GM06990 (cell line): Measurements from ENCODE around the gene AQP3.

Source experiments
- DNase-seq: peaks from one replicate; pipeline ENCODE4 v3.0.0-alpha.2; 2011; ENCODE audit not compliant: insufficient read length; ENCODE audit errors: extremely low read depth
- H3K27me3 ChIP-seq: replicated peaks from 2 replicates; pipeline ENCODE4 v1.6.0; 2011; ENCODE audit warnings: low read length; ENCODE audit not compliant: control insufficient read depth, insufficient read depth
- H3K36me3 ChIP-seq: 2 replicates; pipeline ENCODE4 v1.5.1; 2011; ENCODE audit warnings: low read length; ENCODE audit not compliant: control insufficient read depth, insufficient read depth
- H3K4me3 ChIP-seq: replicated peaks from 2 replicates; pipeline ENCODE4 v1.5.1; 2011; ENCODE audit warnings: low read depth, mild to moderate bottlenecking, control low read depth, low read length
- TF ChIP-seq, protein P1 (sequence below): IDR thresholded peaks from 2 replicates; pipeline ENCODE4 v1.5.1; 2011; ENCODE audit warnings: low read length, control low read depth, mild to moderate bottlenecking, inconsistent platforms; ENCODE audit not compliant: insufficient read depth, poor library complexity, severe bottlenecking

The AQP3 gene

DNA sequence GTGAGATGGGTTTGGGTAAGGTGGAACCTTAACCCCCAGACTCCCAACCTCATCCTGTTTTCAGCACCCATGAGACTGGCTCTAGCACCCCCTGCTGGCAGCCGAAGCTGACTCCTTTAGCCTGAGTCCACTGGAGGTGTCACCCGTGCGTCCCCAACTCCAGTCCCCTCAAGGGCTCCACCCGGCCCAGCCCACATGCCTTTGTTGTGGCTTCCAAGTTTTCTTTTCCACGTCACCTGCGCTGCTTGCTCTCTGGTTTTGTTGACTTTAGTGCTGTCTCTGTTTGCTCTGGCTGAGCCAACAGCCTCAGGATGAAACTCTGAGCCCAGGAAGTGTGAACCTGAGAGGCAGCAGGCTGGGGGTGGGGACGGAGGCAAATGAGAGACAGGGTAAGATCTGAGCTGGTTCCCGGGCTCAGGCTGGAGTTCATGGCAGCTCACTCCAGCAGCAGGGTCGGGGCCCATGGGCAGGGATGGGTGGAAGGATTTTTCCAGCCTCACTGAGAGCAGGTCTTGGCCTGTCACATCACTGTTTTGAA, 31.8 kb downstream of the AQP3 start:
- peak; percentile 36 for DNase-seq

DNA sequence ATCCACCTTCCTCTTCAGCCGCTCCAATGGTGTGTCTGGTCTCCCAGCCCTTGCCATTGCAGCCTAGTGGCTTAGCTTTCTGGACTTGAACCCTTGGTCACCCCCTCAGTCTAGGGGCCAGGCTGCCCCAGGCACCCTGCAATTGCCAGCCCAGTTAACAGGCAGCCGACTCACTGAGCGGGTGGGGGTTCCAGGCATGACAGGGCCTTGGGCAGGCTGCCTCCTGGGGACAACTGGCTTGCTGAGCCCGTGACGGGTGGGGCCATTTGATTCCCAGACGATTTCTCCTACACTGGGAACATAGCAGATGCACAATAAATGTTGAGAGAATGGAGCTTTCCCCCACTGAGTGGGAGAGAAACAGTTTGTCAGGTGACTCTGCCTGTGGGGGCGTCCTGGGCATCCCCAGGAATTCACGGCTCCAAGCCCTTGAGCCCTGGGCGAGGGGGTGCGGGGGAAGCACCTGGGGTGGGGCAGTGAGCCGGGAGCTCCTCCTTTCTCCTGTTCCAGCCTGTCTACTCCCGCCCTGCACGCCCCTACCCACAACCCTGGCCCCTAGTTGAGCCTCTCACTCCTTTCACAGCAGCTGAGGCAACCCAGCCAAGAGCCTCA, 32.4 kb downstream of the AQP3 start:
- peaks cover 2% of the 10 kb centered on the region; the same call in 1 of the 2 replicates for H3K27me3 ChIP-seq
- no peak for DNase-seq
- TF ChIP-seq, protein P1, sequence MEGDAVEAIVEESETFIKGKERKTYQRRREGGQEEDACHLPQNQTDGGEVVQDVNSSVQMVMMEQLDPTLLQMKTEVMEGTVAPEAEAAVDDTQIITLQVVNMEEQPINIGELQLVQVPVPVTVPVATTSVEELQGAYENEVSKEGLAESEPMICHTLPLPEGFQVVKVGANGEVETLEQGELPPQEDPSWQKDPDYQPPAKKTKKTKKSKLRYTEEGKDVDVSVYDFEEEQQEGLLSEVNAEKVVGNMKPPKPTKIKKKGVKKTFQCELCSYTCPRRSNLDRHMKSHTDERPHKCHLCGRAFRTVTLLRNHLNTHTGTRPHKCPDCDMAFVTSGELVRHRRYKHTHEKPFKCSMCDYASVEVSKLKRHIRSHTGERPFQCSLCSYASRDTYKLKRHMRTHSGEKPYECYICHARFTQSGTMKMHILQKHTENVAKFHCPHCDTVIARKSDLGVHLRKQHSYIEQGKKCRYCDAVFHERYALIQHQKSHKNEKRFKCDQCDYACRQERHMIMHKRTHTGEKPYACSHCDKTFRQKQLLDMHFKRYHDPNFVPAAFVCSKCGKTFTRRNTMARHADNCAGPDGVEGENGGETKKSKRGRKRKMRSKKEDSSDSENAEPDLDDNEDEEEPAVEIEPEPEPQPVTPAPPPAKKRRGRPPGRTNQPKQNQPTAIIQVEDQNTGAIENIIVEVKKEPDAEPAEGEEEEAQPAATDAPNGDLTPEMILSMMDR: no peak
- no peaks in the 10 kb centered on the region for H3K36me3 ChIP-seq
- no peak overlapping the region for H3K4me3 ChIP-seq

More for the DNA sequence above, 31.8 kb downstream of the AQP3 start:
- H3K27me3 ChIP-seq: peaks cover 2% of the 10 kb centered on the region; the same call in 1 of the 2 replicates
- H3K4me3 ChIP-seq: no peak overlapping the region
- H3K36me3 ChIP-seq: no peaks in the 10 kb centered on the region
- TF ChIP-seq, protein P1: peak; percentile 92

DNA sequence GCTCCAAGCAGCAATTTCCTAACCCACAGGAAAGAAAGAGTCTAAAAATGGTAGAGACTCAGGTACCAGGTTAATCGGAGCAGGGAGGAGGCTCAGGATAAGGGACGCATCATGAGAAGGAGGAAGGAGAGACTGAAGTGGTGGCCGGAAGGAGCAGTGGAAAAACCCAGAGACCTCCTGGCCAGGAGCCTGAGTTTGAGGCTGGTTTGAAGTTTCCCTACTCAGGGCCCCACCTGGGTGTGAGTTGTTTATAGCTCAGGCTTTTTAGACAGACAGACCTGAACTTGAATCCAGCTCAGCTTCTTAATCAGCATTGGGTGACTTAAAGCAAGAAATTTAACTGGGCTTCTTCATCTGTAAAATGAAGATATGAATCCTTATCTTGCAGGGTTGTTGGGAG, 33.1 kb downstream of the AQP3 start:
- H3K36me3 ChIP-seq: no peaks in the 10 kb centered on the region
- TF ChIP-seq, protein P1: no peak
- no peak for DNase-seq

DNA sequence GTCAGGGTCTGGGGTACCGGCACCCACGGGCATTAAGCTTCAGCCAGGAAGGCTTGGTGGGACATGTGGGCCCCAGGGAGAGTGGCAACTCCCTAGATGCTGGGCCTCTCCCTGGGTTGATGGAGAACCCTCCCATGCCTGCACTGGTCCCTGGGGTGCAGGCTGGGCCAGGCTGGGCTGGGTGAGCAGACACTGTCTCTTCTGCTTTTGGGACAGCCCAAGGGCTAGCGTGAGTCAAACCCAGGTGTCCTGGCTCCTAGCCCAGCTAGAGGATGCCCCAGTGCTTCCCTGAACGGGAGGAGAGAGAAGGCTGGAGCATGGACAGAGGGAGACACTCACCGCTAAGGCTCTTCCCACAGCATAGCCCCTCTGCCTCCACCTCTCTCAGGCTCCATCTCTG, 39.3 kb downstream of the AQP3 start:
- TF ChIP-seq, protein P1: no peak
- no peak for DNase-seq
- H3K36me3 ChIP-seq: no peaks in the 10 kb centered on the region
- H3K27me3 ChIP-seq: no peaks in the 10 kb centered on the region; the same call in 1 of the 2 replicates
- no peak overlapping the region for H3K4me3 ChIP-seq

More for the DNA sequence above, 33.1 kb downstream of the AQP3 start:
- no peak overlapping the region for H3K4me3 ChIP-seq
- H3K27me3 ChIP-seq: peaks cover 2% of the 10 kb centered on the region; the same call in 1 of the 2 replicates

DNA sequence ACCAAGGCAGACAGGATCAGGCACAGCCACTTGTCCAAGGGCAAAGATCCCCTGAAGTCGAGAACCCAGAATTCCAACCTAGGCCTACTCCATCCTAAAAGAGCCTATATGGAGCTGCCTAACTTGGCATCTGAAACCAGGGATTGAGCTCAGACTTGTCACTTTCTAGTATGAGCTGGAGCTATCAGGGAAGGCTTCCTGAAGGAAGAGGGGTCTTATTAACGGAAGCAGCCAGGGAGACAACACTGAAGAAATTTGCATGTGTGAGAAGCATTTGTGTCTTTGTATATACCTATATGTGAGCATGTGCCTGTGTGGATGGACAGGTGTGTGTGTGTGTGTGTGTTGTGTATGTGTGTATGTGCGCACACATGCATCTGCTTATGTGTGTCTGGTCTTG, 40.3 kb downstream of the AQP3 start:
- TF ChIP-seq, protein P1: no peak
- Histone ChIP-seq H3K27me3 (no peaks in the 10 kb centered on the region; the same call in 1 of the 2 replicates), H3K4me3 (no peak overlapping the region), H3K36me3 (no peaks in the 10 kb centered on the region)
- no peak for DNase-seq
